GM12878 (cell line): ENCODE results near the gene GDF3.

Source experiments
- CBX5 ChIP-seq: sonication (generic); IDR thresholded peaks from 2 replicates; pipeline ENCODE4 v1.6.1; 2016; ENCODE audit warnings: low read depth, moderate library complexity, mild to moderate bottlenecking, inconsistent platforms
- POLR2A ChIP-seq: IDR thresholded peaks from 2 replicates; pipeline ENCODE4 v1.6.1; 2011; ENCODE audit warnings: low read depth, mild to moderate bottlenecking, low read length
- SMAD1 ChIP-seq: fragments of 450-650 bp; IDR thresholded peaks from 2 replicates; pipeline ENCODE4 v1.6.1; 2018; ENCODE audit warnings: mild to moderate bottlenecking, low read depth; ENCODE audit not compliant: partially characterized antibody

DNA sequence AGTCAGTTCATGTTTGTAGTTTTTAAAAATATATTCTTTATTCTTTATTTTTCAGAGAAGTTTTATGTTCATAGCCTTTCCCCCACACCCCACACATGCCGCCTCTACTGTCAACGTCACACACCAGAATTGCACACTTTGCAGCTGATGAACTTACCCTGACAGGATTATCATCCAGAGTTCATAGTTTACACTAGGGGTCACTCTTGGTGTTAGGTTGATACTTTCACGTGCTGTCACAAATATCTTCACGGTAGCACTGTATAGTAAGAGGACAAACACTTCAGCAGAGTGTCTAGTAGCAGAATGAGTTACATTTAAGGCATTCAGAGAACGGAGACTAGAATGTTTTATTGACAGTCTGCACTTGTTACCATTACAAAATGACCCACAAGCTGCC lies 20.8 kb upstream of the GDF3 start:
- TF ChIP-seq CBX5 (no peak), SMAD1 (no peak), POLR2A (no peak)
